Epithelial cell of esophagus (primary cell): ENCODE data around the gene DGCR6L.
"Not testable (repeated sequence)": the region's sequence is repeated elsewhere in the genome, so short reads cannot be mapped to it uniquely, and the experiment has no call there.

Source experiments
- DNase-seq: peaks from one replicate; pipeline ENCODE4 v3.0.0; 2010; ENCODE audit warnings: low read depth
- H3K4me3 ChIP-seq: 2 replicates; pipeline ENCODE4 v1.5.1; 2011; ENCODE audit warnings: mild to moderate bottlenecking, low read length, control low read depth
- TF ChIP-seq, protein P1 (sequence below): IDR thresholded peaks from 2 replicates; pipeline ENCODE4 v1.5.1; 2011; ENCODE audit warnings: low read depth, mild to moderate bottlenecking, low read length, control low read depth, inconsistent platforms; ENCODE audit not compliant: insufficient read depth; ENCODE audit errors: missing control alignments

DGCR6L gene

DNA sequence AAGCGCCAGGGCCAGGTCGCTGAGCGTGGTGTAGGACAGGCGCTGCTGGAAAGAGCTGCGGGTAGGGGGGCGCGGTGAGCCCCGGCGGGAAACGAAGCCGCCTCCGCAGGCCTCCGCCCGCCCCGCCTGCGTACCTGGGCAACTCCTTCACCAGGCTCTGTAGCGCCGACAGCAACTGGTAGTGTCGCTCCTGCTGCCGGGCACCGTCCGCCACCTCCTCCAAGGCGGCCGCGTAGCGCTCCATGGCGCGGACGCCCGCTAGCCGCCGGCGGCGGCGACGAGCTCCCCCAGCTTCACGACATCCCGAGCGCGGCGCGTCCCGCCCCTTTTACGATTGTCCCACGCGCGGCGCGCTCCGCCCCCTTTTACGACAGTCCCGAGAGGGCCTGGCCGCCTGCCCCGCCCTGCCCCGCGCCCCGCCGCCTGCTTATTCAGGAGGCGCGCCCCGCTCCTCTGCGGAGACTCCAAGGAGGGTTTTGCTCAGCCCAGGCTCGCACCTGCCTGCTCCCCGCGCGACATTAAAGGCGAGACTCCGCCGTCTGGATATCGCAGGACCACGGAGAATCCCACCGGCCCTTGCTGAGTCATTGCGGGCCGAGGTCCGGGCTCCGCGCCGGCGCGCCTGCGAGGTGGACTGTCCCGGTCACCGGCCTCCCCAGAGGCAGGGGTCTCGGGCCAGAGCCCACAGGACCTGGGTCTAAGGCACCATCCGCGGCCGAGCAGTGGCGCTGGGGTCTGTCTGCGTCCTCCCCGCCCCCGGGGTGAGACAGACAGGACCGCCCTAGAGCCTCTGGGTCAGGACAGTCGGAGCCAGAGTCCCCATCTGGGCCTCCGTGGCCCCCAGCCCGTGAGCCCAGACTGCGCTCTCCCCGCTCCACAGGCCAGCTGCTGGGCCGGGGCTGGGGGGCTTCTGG is at the start of gene DGCR6L:
DGCR6L (minus strand) TSS at position 316 of the 914 bp plus-strand sequence; CDS start at position 244, 72 bp downstream.
- peak within 1 kb of the TSS; percentile 81 for H3K4me3 ChIP-seq
- peak; percentile 97 for DNase-seq
- TF ChIP-seq, protein P1, sequence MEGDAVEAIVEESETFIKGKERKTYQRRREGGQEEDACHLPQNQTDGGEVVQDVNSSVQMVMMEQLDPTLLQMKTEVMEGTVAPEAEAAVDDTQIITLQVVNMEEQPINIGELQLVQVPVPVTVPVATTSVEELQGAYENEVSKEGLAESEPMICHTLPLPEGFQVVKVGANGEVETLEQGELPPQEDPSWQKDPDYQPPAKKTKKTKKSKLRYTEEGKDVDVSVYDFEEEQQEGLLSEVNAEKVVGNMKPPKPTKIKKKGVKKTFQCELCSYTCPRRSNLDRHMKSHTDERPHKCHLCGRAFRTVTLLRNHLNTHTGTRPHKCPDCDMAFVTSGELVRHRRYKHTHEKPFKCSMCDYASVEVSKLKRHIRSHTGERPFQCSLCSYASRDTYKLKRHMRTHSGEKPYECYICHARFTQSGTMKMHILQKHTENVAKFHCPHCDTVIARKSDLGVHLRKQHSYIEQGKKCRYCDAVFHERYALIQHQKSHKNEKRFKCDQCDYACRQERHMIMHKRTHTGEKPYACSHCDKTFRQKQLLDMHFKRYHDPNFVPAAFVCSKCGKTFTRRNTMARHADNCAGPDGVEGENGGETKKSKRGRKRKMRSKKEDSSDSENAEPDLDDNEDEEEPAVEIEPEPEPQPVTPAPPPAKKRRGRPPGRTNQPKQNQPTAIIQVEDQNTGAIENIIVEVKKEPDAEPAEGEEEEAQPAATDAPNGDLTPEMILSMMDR: no peak

DNA sequence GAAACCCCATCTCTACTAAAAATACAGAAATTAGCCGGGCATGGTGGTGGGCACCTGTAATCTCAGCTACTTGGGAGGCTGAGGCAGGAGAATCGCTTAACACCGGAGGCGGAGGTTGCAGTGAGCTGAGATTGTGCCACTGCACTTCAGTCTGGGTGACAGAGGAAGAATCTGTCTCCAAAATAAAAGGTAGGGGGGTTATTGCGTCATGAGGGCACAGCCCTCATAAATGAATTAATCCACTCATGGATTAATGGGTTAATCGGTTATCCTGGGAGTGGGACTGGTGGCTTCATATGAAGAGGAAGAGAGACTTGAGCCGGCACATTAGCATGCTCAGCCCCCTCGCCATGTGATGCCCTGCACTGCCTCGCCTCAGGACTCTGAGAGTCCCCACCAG is 49.0 kb upstream of the DGCR6L start:
- not testable (repeated sequence) for H3K4me3 ChIP-seq, DNase-seq

DNA sequence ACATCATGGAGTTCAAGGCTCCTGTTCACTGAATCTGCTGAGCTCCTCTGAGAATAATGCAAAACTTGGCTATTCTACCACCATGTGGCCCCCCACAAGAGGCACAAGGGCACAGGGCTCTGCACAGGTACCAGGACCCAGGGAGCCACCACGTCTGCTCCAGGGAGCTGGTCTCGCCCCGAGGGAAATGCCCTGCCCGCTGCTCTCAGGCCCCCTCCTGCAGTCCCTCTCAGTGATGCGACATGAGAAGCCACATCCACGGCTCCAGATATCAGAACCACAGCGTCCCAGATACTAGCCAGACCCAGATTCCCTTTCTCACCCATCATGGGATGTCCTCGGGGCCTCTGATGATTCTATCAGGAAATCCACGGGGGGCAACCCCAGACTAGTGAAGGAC is 47.0 kb upstream of the DGCR6L start:
- DNase-seq, H3K4me3 ChIP-seq: not testable (repeated sequence)

DNA sequence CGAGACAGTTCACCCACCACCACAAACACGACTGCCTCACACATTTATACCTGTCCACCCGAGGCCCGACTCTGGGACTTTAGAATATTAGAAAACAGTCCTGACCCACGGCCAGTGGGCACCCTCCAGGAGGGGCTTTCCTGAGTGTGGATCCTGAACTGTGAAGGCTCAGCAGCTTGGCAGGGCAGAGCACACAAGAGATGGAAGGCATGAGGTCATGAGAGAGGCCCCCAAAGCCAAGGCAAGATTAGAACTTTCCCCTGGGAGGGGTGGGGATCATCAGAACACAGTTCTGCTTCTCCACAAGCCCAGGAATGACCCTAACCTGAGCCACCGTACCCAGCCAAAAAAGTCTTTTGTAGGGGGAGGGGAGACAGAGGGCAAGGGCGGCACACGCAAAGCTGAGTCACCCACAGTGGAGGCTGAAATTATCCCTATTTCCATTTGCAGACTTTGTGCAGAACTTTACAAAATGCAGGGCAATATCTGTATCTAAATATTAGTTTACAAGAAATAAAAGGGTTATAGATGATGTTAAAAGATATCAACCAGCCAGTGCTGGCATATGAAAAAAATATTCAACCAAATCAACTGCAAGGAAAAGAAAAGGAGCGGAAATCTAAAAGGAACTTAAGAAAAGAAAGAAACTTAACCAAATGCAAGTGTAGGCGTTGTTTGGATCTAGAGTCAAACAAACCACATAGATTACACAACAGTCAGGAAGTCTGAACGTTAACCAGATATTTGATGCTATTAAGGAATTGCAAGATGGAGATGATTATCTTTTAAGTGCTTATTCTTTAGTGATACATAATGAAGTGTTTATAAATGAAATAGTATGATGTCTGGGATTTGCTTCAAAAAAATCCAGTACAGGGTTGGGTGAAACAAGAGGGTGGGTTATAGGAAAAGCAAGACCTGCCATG is 44.7 kb upstream of the DGCR6L start:
- DNase-seq, H3K4me3 ChIP-seq: not testable (repeated sequence)

DNA sequence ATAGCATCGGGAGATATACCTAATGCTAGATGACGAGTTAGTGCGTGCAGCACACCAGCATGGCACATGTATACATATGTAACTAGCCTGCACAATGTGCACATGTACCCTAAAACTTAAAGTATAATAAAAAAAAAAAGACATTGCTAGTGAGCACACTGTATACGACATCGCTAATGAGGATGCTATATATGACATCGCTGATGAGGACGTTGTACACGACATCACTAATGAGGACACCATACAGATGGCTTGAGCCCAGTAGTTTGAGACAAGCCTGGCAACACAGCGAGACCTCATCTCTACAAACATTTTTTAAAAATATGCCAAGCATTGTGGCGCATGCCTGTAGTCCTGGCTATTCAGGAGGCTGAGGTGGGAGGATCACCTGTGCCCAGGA is 42.5 kb upstream of the DGCR6L start:
- H3K4me3 ChIP-seq, DNase-seq: not testable (repeated sequence)

DNA sequence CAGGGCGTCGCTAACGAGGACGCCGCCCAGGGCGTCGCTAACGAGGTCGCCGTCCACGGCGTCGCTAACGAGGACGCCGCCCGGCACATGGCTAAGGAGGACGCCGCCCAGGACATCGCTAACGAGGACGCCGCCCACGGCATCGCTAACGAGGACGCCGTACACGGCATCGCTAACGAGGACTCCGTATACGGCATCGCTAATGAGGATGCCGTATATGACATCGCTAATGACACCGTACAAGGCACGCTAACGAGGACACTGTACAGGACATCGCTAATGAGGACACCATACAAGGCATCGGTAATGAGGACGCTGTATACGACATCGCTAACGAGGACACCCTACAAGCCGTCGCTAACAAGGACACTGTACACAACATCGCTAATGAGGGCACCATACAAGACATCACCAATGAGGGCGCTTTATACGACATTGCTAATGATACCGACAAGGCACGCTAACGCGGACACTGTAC is 41.9 kb upstream of the DGCR6L start:
- not testable (repeated sequence) for H3K4me3 ChIP-seq, DNase-seq

DNA sequence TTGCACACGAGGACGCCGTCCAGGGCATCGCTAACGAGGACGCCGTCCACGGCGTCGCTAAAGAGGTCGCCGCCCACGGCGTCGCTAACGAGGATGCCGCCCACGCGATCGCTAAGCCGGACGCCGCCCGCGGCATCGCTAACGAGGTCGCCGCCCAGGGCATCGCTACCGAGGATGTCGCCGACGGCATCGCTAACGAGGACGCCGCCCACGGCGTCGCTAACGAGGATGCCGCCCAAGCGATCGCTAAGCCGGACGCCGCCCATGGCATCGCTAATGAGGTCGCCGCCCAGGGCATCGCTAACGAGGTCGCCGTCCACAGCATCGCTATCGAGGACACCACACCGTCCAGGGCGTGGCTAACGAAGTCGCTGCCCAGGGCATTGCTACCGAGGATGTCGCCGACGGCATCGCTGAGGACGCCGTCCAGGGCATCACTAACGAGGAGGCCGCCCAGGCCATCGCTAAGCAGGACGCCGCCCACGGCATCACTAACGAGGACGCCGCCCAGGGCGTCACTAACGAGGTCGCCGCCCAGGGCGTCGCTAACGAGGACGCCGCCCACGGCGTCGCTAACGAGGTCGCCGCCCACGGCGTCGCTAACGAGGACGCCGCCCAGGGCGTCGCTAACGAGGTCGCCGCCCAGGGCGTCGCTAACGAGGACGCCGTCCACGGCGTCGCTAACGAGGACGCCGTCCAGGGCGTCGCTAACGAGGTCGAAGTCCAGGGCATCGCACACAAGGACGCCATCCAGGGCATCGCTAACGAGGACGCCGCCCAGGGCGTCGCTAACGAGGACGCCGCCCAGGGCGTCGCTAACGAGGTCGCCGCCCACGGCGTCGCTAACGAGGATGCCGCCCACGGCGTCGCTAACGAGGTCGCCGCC is 41.2 kb upstream of the DGCR6L start:
- not testable (repeated sequence) for DNase-seq, H3K4me3 ChIP-seq

DNA sequence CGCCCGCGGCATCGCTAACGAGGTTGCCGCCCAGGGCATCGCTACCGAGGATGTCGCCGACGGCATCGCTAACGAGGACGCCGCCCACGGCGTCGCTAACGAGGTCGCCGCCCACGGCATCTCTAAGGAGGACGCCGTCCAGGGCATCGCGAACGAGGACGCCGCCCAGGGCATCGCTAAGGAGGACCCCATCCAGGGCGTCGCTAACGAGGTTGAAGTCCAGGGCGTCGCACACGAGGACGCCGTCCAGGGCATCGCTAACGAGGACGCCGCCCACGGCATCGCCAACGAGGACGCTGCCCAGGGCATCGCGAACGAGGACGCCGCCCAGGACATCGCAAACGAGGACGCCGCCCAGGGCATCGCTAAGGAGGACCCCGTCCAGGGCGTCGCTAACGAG is 40.4 kb upstream of the DGCR6L start:
- DNase-seq, H3K4me3 ChIP-seq: not testable (repeated sequence)

DNA sequence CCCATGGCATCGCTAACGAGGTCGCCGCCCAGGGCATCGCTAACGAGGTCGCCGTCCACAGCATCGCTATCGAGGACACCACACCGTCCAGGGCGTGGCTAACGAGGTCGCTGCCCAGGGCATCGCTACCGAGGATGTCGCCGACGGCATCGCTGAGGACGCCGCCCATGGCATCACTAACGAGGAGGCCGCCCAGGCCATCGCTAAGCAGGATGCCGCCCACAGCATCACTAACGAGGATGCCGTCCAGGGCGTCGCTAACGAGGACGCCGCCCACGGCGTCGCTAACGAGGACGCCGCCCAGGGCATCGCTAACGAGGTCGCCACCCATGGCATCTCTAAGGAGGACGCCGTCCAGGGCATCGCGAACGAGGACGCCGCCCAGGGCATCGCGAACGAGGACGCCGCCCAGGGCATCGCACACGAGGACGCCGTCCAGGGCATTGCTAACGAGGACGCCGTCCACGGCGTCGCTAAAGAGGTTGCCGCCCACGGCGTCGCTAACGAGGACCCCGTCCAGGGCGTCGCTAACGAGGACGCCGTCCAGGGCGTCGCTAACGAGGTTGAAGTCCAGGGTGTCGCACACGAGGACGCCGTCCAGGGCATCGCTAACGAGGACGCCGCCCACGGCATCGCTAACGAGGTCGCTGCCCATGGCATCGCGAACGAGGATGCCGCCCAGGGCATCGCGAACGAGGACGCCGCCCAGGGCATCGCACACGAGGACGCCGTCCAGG is 38.8 kb upstream of the DGCR6L start:
- H3K4me3 ChIP-seq, DNase-seq: not testable (repeated sequence)

DNA sequence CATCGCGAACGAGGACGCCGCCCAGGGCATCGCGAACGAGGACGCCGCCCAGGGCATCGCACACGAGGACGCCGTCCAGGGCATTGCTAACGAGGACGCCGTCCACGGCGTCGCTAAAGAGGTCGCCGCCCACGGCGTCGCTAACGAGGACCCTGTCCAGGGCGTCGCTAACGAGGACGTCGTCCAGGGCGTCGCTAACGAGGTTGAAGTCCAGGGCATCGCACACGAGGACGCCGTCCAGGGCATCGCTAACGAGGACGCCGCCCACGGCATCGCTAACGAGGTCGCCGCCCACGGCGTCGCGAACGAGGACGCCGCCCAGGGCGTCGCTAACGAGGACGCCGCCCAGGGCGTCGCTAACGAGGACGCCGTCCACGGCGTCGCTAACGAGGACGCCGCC is 38.1 kb upstream of the DGCR6L start:
- not testable (repeated sequence) for H3K4me3 ChIP-seq, DNase-seq

DNA sequence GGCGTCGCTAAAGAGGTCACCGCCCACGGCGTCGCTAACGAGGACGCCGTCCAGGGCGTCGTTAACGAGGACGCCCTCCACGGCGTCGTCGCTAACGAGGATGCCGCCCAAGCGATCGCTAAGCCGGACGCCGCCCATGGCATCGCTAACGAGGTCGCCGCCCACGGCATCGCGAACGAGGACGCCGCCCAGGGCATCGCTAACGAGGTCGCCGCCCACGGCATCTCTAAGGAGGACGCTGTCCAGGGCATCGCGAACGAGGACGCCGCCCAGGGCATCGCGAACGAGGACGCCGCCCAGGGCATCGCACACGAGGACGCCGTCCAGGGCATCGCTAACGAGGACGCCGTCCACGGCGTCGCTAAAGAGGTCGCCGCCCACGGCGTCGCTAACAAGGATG is 37.0 kb upstream of the DGCR6L start:
- DNase-seq: not testable (repeated sequence)

DNA sequence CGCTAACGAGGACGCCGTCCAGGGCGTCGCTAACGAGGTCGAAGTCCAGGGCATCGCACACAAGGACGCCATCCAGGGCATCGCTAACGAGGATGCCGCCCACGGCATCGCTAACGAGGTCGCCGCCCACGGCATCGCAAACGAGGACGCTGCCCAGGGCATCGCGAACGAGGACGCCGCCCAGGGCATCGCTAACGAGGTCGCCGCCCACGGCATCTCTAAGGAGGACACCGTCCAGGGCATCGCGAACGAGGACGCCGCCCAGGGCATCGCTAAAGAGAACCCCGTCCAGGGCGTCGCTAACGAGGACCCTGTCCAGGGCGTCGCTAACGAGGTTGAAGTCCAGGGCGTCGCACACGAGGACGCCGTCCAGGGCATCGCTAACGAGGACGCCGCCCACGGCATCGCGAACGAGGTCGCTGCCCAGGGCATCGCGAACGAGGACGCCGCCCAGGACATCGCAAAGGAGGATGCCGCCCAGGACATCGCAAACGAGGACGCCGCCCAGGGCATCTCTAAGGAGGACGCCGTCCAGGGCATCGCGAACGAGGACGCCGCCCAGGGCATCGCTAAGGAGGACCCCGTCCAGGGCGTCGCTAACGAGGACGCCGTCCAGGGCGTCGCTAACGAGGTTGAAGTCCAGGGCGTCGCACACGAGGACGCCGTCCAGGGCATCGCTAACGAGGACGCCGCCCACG is 36.2 kb upstream of the DGCR6L start:
- not testable (repeated sequence) for DNase-seq, H3K4me3 ChIP-seq

More for the DNA sequence above, 37.0 kb upstream of the DGCR6L start:
- H3K4me3 ChIP-seq: not testable (repeated sequence)
